ENCODE data around the gene TAX1BP1.

GRCh38 chr7:27871866-27872265 is 131.9 kb downstream of the TAX1BP1 start:
- TF ChIP-seq, protein P1, sequence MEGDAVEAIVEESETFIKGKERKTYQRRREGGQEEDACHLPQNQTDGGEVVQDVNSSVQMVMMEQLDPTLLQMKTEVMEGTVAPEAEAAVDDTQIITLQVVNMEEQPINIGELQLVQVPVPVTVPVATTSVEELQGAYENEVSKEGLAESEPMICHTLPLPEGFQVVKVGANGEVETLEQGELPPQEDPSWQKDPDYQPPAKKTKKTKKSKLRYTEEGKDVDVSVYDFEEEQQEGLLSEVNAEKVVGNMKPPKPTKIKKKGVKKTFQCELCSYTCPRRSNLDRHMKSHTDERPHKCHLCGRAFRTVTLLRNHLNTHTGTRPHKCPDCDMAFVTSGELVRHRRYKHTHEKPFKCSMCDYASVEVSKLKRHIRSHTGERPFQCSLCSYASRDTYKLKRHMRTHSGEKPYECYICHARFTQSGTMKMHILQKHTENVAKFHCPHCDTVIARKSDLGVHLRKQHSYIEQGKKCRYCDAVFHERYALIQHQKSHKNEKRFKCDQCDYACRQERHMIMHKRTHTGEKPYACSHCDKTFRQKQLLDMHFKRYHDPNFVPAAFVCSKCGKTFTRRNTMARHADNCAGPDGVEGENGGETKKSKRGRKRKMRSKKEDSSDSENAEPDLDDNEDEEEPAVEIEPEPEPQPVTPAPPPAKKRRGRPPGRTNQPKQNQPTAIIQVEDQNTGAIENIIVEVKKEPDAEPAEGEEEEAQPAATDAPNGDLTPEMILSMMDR (IDR thresholded peaks at IDR 0.05), result no peak
- TF ChIP-seq POLR2A (IDR thresholded peaks at IDR 0.05), result no peak
